Uterus (tissue), 4 donors: ENCODE results near the gene IL22RA1. TPM values are rescaled to one million over a fixed set of nuclear protein-coding genes. Genes with fewer than 3 reads are reported as not detected.

Source experiments
- DNase-seq, 2 donors: peaks; one replicate each; pipeline ENCODE4 v3.0.0-alpha.2; 2019 to 2020
- H3K27ac ChIP-seq, 2 donors: fragments of 200-600 bp; sonication (generic); 1 replicate in 1 of 2; 2 replicates in 1 of 2; pipeline ENCODE4 v1.5.1; 2016 to 2018
- H3K27me3 ChIP-seq, 2 donors: fragments of 200-600 bp; sonication (generic); one replicate each; pipeline ENCODE4 v1.5.1; 2018 to 2019; ENCODE audit warnings: control low read depth in 1 of 2
- H3K36me3 ChIP-seq, 2 donors: fragments of 200-600 bp; sonication (generic); one replicate each; pipeline ENCODE4 v1.5.1; 2019; ENCODE audit warnings: control low read depth in 1 of 2
- H3K4me1 ChIP-seq, 2 donors: fragments of 200-600 bp; sonication (generic); one replicate each; pipeline ENCODE4 v1.5.1; 2018 to 2019; ENCODE audit warnings: control low read depth in 1 of 2
- H3K4me3 ChIP-seq, 2 donors: fragments of 200-600 bp; sonication (generic); 1 replicate in 1 of 2; 2 replicates in 1 of 2; pipeline ENCODE4 v1.5.1; 2018 to 2019; ENCODE audit warnings: mild to moderate bottlenecking in 1 of 2
- H3K9me3 ChIP-seq, 2 donors: fragments of 200-600 bp; sonication (generic); one replicate each; pipeline ENCODE4 v1.5.1; 2019; ENCODE audit warnings: control low read depth in 1 of 2
- POLR2A ChIP-seq, 2 donors: fragments of 450-650 bp; IDR thresholded peaks; one replicate each; pipeline ENCODE4 v1.6.1; 2016; ENCODE audit warnings: antibody characterized with exemption in 2 of 2, mild to moderate bottlenecking in 1 of 2, moderate library complexity in 1 of 2
- intact Hi-C: fragments of 100-400 bp; cut with DNase I; formaldehyde crosslinking; loops from one replicate; pipeline ENCODE4 v1.15.1; 2023; ENCODE audit warnings: low total_unique reads
- total RNA-seq, 4 donors: library from RNA; depleted of rRNA in 3 of 4; stranded (reverse); fragments of >200 nt in 3 of 4; gene quantifications; one replicate each; pipeline versions ENCODE4 v1.1.0 to v1.2.4, GENCODE V29; 2014 to 2023
- TF ChIP-seq, protein P1 (sequence below), 4 experiments: fragments of 200-600 bp in 2 of 4; fragments of 450-650 bp in 2 of 4; sonication (generic) in 2 of 4; IDR thresholded peaks; one replicate each; pipeline ENCODE4 v1.5.1; 2016 to 2019; ENCODE audit warnings: antibody characterized with exemption in 4 of 4, mild to moderate bottlenecking in 2 of 4, moderate library complexity in 1 of 4
- donor health status: DM: yes; HTN: yes; CAD: no.

IL22RA1 gene
- total RNA-seq, 4 donors from 2014 or later = 0.21 to 0.37 TPM; not detected in 2

DNA sequence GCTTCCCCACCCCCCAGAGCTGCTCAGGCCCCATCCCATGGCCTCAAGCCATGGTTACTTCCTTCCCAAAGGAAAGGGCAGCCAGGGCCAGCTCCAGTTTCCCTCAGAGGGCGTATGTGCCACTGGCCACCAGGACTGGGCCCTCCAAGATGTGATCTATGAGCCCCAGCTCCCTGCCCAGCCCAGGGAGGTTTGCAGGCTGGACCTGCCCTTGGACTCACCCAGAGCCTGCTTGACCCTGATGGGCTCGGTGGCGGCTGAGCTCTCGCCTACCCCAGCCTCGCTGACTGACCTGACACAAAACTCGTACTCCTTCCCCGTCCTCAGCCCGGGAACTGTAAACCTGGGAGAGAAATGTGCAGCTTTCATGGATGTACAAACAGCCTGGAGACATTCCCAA, 60.6 kb downstream of the IL22RA1 start:
- no peak for TF ChIP-seq POLR2A (IDR thresholded peaks at IDR 0.05)
- TF ChIP-seq, protein P1, sequence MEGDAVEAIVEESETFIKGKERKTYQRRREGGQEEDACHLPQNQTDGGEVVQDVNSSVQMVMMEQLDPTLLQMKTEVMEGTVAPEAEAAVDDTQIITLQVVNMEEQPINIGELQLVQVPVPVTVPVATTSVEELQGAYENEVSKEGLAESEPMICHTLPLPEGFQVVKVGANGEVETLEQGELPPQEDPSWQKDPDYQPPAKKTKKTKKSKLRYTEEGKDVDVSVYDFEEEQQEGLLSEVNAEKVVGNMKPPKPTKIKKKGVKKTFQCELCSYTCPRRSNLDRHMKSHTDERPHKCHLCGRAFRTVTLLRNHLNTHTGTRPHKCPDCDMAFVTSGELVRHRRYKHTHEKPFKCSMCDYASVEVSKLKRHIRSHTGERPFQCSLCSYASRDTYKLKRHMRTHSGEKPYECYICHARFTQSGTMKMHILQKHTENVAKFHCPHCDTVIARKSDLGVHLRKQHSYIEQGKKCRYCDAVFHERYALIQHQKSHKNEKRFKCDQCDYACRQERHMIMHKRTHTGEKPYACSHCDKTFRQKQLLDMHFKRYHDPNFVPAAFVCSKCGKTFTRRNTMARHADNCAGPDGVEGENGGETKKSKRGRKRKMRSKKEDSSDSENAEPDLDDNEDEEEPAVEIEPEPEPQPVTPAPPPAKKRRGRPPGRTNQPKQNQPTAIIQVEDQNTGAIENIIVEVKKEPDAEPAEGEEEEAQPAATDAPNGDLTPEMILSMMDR (IDR thresholded peaks at IDR 0.05) = no peak
- H3K27ac ChIP-seq = no peak overlapping the region
- intact Hi-C loops = no loop called here
- H3K9me3 ChIP-seq = no peaks in the 10 kb centered on the region
- DNase-seq = no peak
- no peaks in the 10 kb centered on the region for H3K4me1 ChIP-seq
- no peaks in the 10 kb centered on the region for H3K27me3 ChIP-seq
- H3K36me3 ChIP-seq = no peaks in the 10 kb centered on the region
- no peak overlapping the region for H3K4me3 ChIP-seq

DNA sequence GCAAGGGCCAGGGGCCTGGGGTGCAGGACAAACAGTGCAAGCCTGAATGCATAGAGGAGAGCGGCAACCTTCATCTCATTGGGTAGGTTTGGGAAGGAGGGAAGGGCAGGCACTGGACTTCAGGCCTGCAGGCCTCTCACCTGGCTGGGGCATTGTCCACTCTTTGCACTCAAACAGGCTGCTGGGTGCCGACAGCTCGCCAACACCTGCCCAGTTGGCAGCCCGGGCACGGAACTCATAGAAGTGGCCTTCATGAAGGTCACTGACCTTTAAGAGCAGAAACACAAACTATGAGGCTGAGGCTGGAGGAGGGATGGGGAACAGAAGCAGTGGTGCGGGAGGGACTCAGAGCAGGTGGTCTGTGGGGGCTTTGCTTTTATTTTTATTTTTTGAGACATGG, 61.8 kb downstream of the IL22RA1 start:
- Histone ChIP-seq H3K4me1 (no peaks in the 10 kb centered on the region), H3K9me3 (no peaks in the 10 kb centered on the region), H3K27ac (no peak overlapping the region), H3K36me3 (no peaks in the 10 kb centered on the region), H3K27me3 (no peaks in the 10 kb centered on the region), H3K4me3 (no peak overlapping the region)
- intact Hi-C loops = no loop called here
- TF ChIP-seq, protein P1 (IDR thresholded peaks at IDR 0.05) = no peak
- TF ChIP-seq POLR2A (IDR thresholded peaks at IDR 0.05) = no peak
- DNase-seq = no peak

DNA sequence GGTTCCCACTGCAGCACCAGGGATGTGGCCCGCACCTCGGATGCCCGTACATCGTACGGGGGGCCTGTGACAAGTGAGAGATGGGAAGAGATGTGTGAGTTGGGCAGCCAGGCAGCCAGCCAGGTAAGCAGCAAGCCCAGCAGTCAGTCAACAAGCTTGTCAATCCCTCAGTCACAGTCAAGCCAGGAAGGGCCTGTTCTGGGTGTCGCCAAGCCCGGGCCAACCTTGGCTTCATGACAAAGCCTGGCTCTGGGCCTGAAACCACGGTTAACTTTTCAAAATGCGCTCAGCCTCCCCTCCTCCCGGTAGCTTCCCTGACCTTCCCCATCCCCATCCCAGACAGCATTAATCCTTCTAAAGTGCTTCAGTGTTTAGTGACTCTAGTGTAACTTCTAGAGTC, 62.8 kb downstream of the IL22RA1 start:
- DNase-seq = no peak
- Histone ChIP-seq H3K36me3 (no peaks in the 10 kb centered on the region), H3K4me3 (no peak overlapping the region), H3K4me1 (no peaks in the 10 kb centered on the region), H3K27ac (no peak overlapping the region), H3K9me3 (no peaks in the 10 kb centered on the region), H3K27me3 (no peaks in the 10 kb centered on the region)
- TF ChIP-seq, protein P1 (IDR thresholded peaks at IDR 0.05) = no peak
- TF ChIP-seq POLR2A (IDR thresholded peaks at IDR 0.05) = no peak
- intact Hi-C loops = no loop called here

DNA sequence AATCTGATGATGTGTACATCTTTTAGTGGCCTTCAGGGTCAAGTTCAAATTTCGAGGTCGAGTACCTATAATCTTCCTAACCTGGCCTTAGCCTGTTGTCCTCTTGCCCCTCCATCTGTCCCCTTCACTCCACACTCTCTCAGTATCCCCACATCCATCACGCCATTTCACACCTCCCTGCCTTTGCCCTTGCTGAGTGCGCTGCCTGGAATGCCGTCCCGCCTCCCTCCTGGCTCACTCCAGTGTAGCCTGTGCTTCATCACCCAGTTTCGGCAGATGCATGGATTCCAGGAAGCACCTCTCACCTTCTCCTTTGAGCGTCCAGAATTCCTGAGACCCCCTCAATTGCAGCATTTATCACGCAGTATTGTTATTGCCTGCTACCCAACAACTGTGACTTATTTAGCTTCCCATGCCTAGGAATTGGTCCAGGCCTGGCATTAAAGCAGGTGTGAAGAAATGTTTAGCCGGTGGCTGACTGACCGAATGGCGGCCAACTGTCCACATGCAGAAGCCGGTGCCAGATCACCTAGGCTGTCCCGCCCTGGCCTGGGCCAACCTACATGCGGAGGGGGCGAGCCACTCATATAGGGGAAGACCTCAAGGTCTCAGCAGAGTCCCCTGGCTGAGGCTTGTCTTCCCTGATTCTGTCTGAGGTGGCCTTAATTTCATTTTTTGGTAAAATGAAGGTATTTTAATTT, 65.5 kb downstream of the IL22RA1 start:
- no peak for DNase-seq
- no peak overlapping the region for H3K4me3 ChIP-seq
- intact Hi-C loops = no loop called here
- no peak overlapping the region for H3K27ac ChIP-seq
- TF ChIP-seq, protein P1 (IDR thresholded peaks at IDR 0.05) = no peak
- TF ChIP-seq POLR2A (IDR thresholded peaks at IDR 0.05) = no peak
- no peaks in the 10 kb centered on the region for H3K9me3 ChIP-seq
- H3K36me3 ChIP-seq = no peaks in the 10 kb centered on the region
- no peaks in the 10 kb centered on the region for H3K27me3 ChIP-seq
- H3K4me1 ChIP-seq = no peaks in the 10 kb centered on the region

DNA sequence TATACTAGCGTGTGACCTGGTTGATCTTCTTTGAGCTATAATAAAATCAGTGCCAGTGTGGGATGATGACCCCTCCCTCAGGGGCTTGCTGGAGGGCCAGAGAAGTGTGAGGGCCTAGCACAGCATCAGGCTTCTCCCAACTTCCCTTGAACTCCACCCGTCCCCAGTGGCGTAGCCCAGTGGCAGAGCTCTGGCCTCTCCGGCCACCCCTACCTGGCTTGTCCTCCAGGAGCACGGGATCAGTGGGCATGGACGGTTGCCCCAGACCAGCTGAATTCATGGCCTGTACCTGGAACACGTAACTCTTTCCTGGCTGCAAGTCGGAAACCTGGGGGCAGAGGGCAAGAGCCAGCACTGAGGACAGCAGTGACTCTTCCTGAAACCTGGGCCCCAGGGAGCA, 67.0 kb downstream of the IL22RA1 start:
- H3K4me1 ChIP-seq = no peaks in the 10 kb centered on the region
- intact Hi-C loops = no loop called here
- H3K9me3 ChIP-seq = no peaks in the 10 kb centered on the region
- TF ChIP-seq, protein P1 (IDR thresholded peaks at IDR 0.05) = no peak
- TF ChIP-seq POLR2A (IDR thresholded peaks at IDR 0.05) = no peak
- no peak for DNase-seq
- H3K27ac ChIP-seq = no peak overlapping the region
- no peak overlapping the region for H3K4me3 ChIP-seq
- H3K36me3 ChIP-seq = no peaks in the 10 kb centered on the region
- no peaks in the 10 kb centered on the region for H3K27me3 ChIP-seq
